Chondrocyte (in vitro differentiated cells): Measurements from ENCODE around the gene LYZL6. TPM values are rescaled to one million over a fixed set of nuclear protein-coding genes. Genes with fewer than 3 reads are reported as not detected.

Experiments used
- DNase-seq: peaks from one replicate; pipeline ENCODE4 v3.0.0; 2021; ENCODE audit warnings: mixed read lengths, low spot score
- H3K27ac Mint-ChIP-seq: one replicate; pipeline ENCODE4 v1.8.0; 2021; ENCODE audit warnings: mild to moderate bottlenecking, moderate library complexity, mixed read lengths; ENCODE audit not compliant: unreplicated experiment
- H3K27me3 Mint-ChIP-seq: 2 replicates; pipeline ENCODE4 v1.8.0; 2021; ENCODE audit warnings: low read depth, mixed read lengths
- H3K36me3 Mint-ChIP-seq: 2 replicates; pipeline ENCODE4 v1.8.0; 2021; ENCODE audit warnings: low read depth, mixed read lengths
- H3K4me1 Mint-ChIP-seq: 2 replicates; pipeline ENCODE4 v1.8.0; 2021; ENCODE audit warnings: low read depth, mild to moderate bottlenecking, mixed read lengths
- H3K4me3 Mint-ChIP-seq: one replicate; pipeline ENCODE4 v1.8.0; 2021; ENCODE audit warnings: mild to moderate bottlenecking, moderate library complexity, mixed read lengths; ENCODE audit not compliant: unreplicated experiment
- H3K9me3 Mint-ChIP-seq: 2 replicates; pipeline ENCODE4 v1.8.0; 2021; ENCODE audit warnings: low read depth, mixed read lengths
- CTCF ChIP-seq: fragments of 200-600 bp; sonication (generic); IDR thresholded peaks from 2 replicates; pipeline ENCODE4 v1.5.0; 2021; ENCODE audit warnings: antibody characterized with exemption, mild to moderate bottlenecking, moderate library complexity
- total RNA-seq: library from RNA; stranded (reverse); gene quantifications from 3 replicates; pipeline ENCODE4 v1.2.1, GENCODE V29; 2021

The LYZL6 gene
- total RNA-seq, 1 donor from 2014 or later = not detected

GRCh38 chr17:35973333-35974260 lies 30.1 kb upstream of the LYZL6 start:
- Mint-ChIP-seq H3K36me3 (no peaks in the 10 kb centered on the region), H3K27me3 (peaks cover 1% of the 10 kb centered on the region), H3K27ac (peak overlapping the region; percentile 39), H3K4me1 (peaks cover 11% of the 10 kb centered on the region), H3K4me3 (no peak overlapping the region), H3K9me3 (no peaks in the 10 kb centered on the region)
- TF ChIP-seq CTCF = no peak
- DNase-seq = no peak

- no peak for DNase-seq
- TF ChIP-seq CTCF = no peak
- Mint-ChIP-seq H3K27ac (no peak overlapping the region), H3K4me3 (no peak overlapping the region), H3K4me1 (peaks cover 11% of the 10 kb centered on the region), H3K27me3 (peaks cover 3% of the 10 kb centered on the region), H3K36me3 (no peaks in the 10 kb centered on the region), H3K9me3 (no peaks in the 10 kb centered on the region)
These were observed 29.4 kb upstream of the LYZL6 start for GRCh38 chr17:35972945-35973332.

GRCh38 chr17:35972535-35972934 lies 29.0 kb upstream of the LYZL6 start:
- Mint-ChIP-seq H3K9me3 (no peaks in the 10 kb centered on the region), H3K4me3 (no peak overlapping the region), H3K27me3 (peaks cover 4% of the 10 kb centered on the region), H3K36me3 (no peaks in the 10 kb centered on the region), H3K27ac (no peak overlapping the region), H3K4me1 (peaks cover 11% of the 10 kb centered on the region)
- TF ChIP-seq CTCF = no peak
- no peak for DNase-seq

GRCh38 chr17:35972066-35972465 lies 28.6 kb upstream of the LYZL6 start:
- no peak for DNase-seq

More at GRCh38 chr17:35972066-35972465, 28.6 kb upstream of the LYZL6 start:
- no peak overlapping the region for H3K27ac Mint-ChIP-seq
- peaks cover 11% of the 10 kb centered on the region for H3K4me1 Mint-ChIP-seq
- H3K27me3 Mint-ChIP-seq = peaks cover 4% of the 10 kb centered on the region
- TF ChIP-seq CTCF = no peak
- H3K36me3 Mint-ChIP-seq = no peaks in the 10 kb centered on the region
- H3K4me3 Mint-ChIP-seq = no peak overlapping the region
- no peaks in the 10 kb centered on the region for H3K9me3 Mint-ChIP-seq
